SH-SY5Y (cell line): ENCODE data around the gene CCER1.

ENCODE experiments used
- GATA2 ChIP-seq: IDR thresholded peaks from 2 replicates; pipeline ENCODE4 v1.6.1; 2011; ENCODE audit warnings: mild to moderate bottlenecking, low read depth, low read length
- GATA3 ChIP-seq: IDR thresholded peaks from 2 replicates; pipeline ENCODE4 v1.6.1; 2011; ENCODE audit warnings: low read depth, mild to moderate bottlenecking, low read length, moderate library complexity

DNA sequence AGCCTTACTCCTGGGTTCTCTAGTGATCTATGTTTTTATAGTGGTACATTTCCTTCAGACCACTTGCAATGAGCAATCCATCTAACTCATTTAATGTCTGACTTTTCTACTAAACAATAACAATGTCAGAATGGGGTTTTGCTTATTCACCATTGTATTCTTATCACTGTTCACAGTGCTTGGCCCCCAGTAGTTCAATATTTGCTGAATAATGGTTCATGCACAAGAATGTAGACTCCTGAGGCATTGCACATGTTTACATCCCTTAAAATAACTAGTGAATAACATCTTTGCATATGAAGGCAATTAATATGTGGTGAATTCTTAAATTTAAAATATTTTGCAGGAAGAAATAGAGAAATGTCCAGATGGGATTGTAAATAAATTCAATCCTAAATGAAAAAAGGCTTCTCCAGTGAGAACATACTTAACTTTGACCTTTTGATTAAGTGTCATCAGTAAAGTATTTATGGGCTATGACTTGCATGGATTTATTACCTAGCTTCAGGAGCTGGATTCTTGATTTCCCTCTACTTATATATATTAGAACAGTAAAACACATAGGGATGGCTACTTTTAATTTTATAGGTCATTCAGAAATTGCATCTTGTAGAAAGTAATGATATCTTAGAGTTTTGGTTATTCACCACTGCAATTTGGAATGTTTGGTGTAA is 3.4 kb downstream of the CCER1 start:
- TF ChIP-seq GATA2, result no peak
- TF ChIP-seq GATA3, result no peak
